ENCODE results near the gene ZNF428. TPM values are rescaled to one million over a fixed set of nuclear protein-coding genes. Genes with fewer than 3 reads are reported as not detected.

Gene ZNF428
- total and polyA plus RNA-seq, 2 experiments from 2014 or later = 21.1 to 23.9 TPM

- TF ChIP-seq CREB1 (CRISPR knock-in tag; IDR thresholded peaks at IDR 0.05; ENCODE audit: low read depth) (no peak), REST (IDR thresholded peaks at IDR 0.05; ENCODE audit: unreplicated experiment) (no peak)
Measured at GRCh38 chr19:43664018-43664417, 44.6 kb upstream of the ZNF428 start (continued).

GRCh38 chr19:43662487-43662886, 43.1 kb upstream of the ZNF428 start:
- Histone ChIP-seq H3K36me3 (ENCODE audit: insufficient read depth) (no peaks in the 10 kb centered on the region), H3K4me2 (no peak overlapping the region), H3K27me3 (ENCODE audit: insufficient read depth) (0 out of 2 replicates have a peak, but pooled peaks cover 4% of the 10 kb centered on the region), H4K20me1 (replicated peaks; ENCODE audit: insufficient read depth) (no peaks in the 10 kb centered on the region), H3K4me1 (ENCODE audit: insufficient read depth) (peaks cover 6% of the 10 kb centered on the region; the same call in 1 of the 2 replicates), H3K9me2 (ENCODE audit: insufficient read depth) (no peaks in the 10 kb centered on the region), H3K27ac (ENCODE audit: low read depth) (no peak overlapping the region), H3K79me2 (replicated peaks; ENCODE audit: insufficient read depth) (no peaks in the 10 kb centered on the region), H2AFZ (no peak overlapping the region), H3F3A (replicated peaks; ENCODE audit: low read depth) (0 out of 2 replicates have a peak, but pooled peaks cover 3% of the 10 kb centered on the region), H3K4me3 (no peak overlapping the region)
- H3K27ac Mint-ChIP-seq = peak overlapping the region; percentile 37; the same call in 1 of the 2 replicates
- H3K4me3 Mint-ChIP-seq = no peak overlapping the region
- H3K27me3 Mint-ChIP-seq (ENCODE audit: insufficient read depth, low read depth, poor library complexity) = peaks cover 6% of the 10 kb centered on the region
- DNase-seq (ENCODE audit: low spot score) (peak; percentile 63), ATAC-seq (peak; percentile 88)
- H3K9me3 Mint-ChIP-seq = no peaks in the 10 kb centered on the region; the same call in 2 of the 3 replicates
- H3K36me3 Mint-ChIP-seq (ENCODE audit: low read depth) = peaks cover 62% of the 10 kb centered on the region
- H3K4me1 Mint-ChIP-seq = peaks cover 5% of the 10 kb centered on the region; the same call in 2 of the 3 replicates
- no peak for TF ChIP-seq EZH2 (IDR thresholded peaks at IDR 0.05; ENCODE audit: low read depth, unreplicated experiment)
- peak; percentile 56 for TF ChIP-seq CTCF (conservative IDR thresholded peaks at IDR 0.05; ENCODE audit: low read depth in 2 of 2)

GRCh38 chr19:43660971-43661360, 41.5 kb upstream of the ZNF428 start:
- no peak overlapping the region for H3K27ac Mint-ChIP-seq
- no peaks in the 10 kb centered on the region for H3K4me1 Mint-ChIP-seq
- H3K79me2 ChIP-seq (replicated peaks; ENCODE audit: insufficient read depth) = no peaks in the 10 kb centered on the region
- DNase-seq (ENCODE audit: low spot score) (no peak), ATAC-seq (no peak)
- no peaks in the 10 kb centered on the region for H3K27me3 ChIP-seq (ENCODE audit: insufficient read depth)
- no peak overlapping the region for H2AFZ ChIP-seq
- H3K36me3 Mint-ChIP-seq (ENCODE audit: low read depth) = peaks cover 69% of the 10 kb centered on the region
- no peak overlapping the region for H3K4me3 ChIP-seq
- no peak overlapping the region for H3K4me2 ChIP-seq
- H4K20me1 ChIP-seq (replicated peaks; ENCODE audit: insufficient read depth) = no peaks in the 10 kb centered on the region
- H3K27me3 Mint-ChIP-seq (ENCODE audit: insufficient read depth, low read depth, poor library complexity) = peaks cover 10% of the 10 kb centered on the region
- H3K9me3 Mint-ChIP-seq = no peaks in the 10 kb centered on the region; the same call in 2 of the 3 replicates
- H3K36me3 ChIP-seq (ENCODE audit: insufficient read depth) = no peaks in the 10 kb centered on the region; the same call in 1 of the 2 replicates
- no peaks in the 10 kb centered on the region for H3K4me1 ChIP-seq (ENCODE audit: insufficient read depth)
- no peaks in the 10 kb centered on the region for H3F3A ChIP-seq (replicated peaks; ENCODE audit: low read depth)
- H3K9me2 ChIP-seq (ENCODE audit: insufficient read depth) = no peaks in the 10 kb centered on the region
- no peak overlapping the region for H3K27ac ChIP-seq (ENCODE audit: low read depth)
- H3K4me3 Mint-ChIP-seq = no peak overlapping the region
- TF ChIP-seq CREB1 (CRISPR knock-in tag; IDR thresholded peaks at IDR 0.05; ENCODE audit: low read depth) = no peak
- TF ChIP-seq EZH2phosphoT487 (IDR thresholded peaks at IDR 0.05; ENCODE audit: unreplicated experiment) = no peak
- TF ChIP-seq ZNF114 (CRISPR knock-in tag; IDR thresholded peaks at IDR 0.05) = no peak
- TF ChIP-seq ZNF331 (CRISPR knock-in tag; IDR thresholded peaks at IDR 0.05; ENCODE audit: low read depth) = no peak
- TF ChIP-seq EZH2 (IDR thresholded peaks at IDR 0.05; ENCODE audit: low read depth, unreplicated experiment) = no peak
- no peak for TF ChIP-seq STAT1 (IDR thresholded peaks at IDR 0.05; ENCODE audit: unreplicated experiment)
- no peak for TF ChIP-seq ETS1 (IDR thresholded peaks at IDR 0.05)
- no peak for TF ChIP-seq POLR2AphosphoS5 (IDR thresholded peaks at IDR 0.05; ENCODE audit: low read depth)
